Posterior vena cava (tissue), 2 donors: Measurements from ENCODE around the gene RAB30. TPM values are rescaled to one million over a fixed set of nuclear protein-coding genes. Genes with fewer than 3 reads are reported as not detected.
A peak's percentile ranks its signal among the peaks of the same experiment; 100 is the strongest.

Experiments
- DNase-seq: peaks from one replicate; pipeline ENCODE4 v3.0.0-alpha.2; 2020; ENCODE audit warnings: low spot score
- intact Hi-C, 2 donors: fragments of 100-400 bp; cut with DNase I; formaldehyde crosslinking; loops; one replicate each; pipeline versions ENCODE4 v1.14.1 to v1.14.2; 2022 to 2023
- long read RNA-seq, 2 donors: library from polyadenylated mRNA; unstranded; transcript quantifications; one replicate each; pipeline ENCODE4 v2.0.0, GENCODE V29; 2020 to 2021
- total RNA-seq, 2 donors: library from RNA; stranded (reverse); fragmentation: NEBNext Ultra II Directional; extraction: Animal tissue kit (Norgen Biotek cat#: 25700); gene quantifications; one replicate each; pipeline ENCODE4 v1.2.1, GENCODE V29; 2021
- donor health status: DM: yes; HTN: yes; CAD: no.
- donor health status: DM: yes; HTN: yes; CAD: no.

RAB30 gene
- total RNA-seq = 10 to 100 TPM; 22.1 to 27.9 TPM
- long read RNA-seq, donor 1, partial matches to known transcripts = 0 of 3 reads
- long read RNA-seq, donor 1, other reads (novel, unspliced or antisense) = 2 of 3 reads
- long read RNA-seq, donor 2, partial matches to known transcripts = 0 of 8 reads
- long read RNA-seq, donor 2, other reads (novel, unspliced or antisense) = 4 of 8 reads

GRCh38 chr11:83071567-83072349 is at the start of gene RAB30:
TSS of gene RAB30 (minus strand) at chr11:83071897. CDS start at chr11:82997316, 74,581 bp downstream.
- intact Hi-C loops = no loop called here
- peak; percentile 97 for DNase-seq

- no peak for DNase-seq
- intact Hi-C loops = no loop called here
Observed at GRCh38 chr11:83120327-83120726, 48.6 kb upstream of the RAB30 start.

- intact Hi-C loops = no loop called here
Observed at GRCh38 chr11:83119216-83119615, 47.5 kb upstream of the RAB30 start.

GRCh38 chr11:83118814-83119213 is 47.1 kb upstream of the RAB30 start:
- DNase-seq = no peak
- intact Hi-C loops = no loop called here

More at GRCh38 chr11:83119216-83119615, 47.5 kb upstream of the RAB30 start:
- DNase-seq = no peak

GRCh38 chr11:83116015-83116641 is 44.4 kb upstream of the RAB30 start:
- intact Hi-C loops = no loop called here
- no peak for DNase-seq

GRCh38 chr11:83115551-83115950 is 43.9 kb upstream of the RAB30 start:
- intact Hi-C loops = no loop called here
- DNase-seq = no peak

GRCh38 chr11:83115026-83115425 is 43.3 kb upstream of the RAB30 start:
- intact Hi-C loops = no loop called here
- DNase-seq = no peak

GRCh38 chr11:83112886-83113285 is 41.2 kb upstream of the RAB30 start:
- no peak for DNase-seq
- intact Hi-C loops = no loop called here

GRCh38 chr11:83105168-83105567 is 33.5 kb upstream of the RAB30 start:
- intact Hi-C loops = no loop called here
- DNase-seq = no peak

- no peak for DNase-seq
- intact Hi-C loops = no loop called here
Observed at GRCh38 chr11:83102834-83103233, 31.1 kb upstream of the RAB30 start.

- intact Hi-C loops = no loop called here
- no peak for DNase-seq
Observed at GRCh38 chr11:83097429-83098075, 25.9 kb upstream of the RAB30 start.

- intact Hi-C loops = no loop called here
Observed at GRCh38 chr11:83093634-83094033, 21.9 kb upstream of the RAB30 start.

GRCh38 chr11:83092488-83093384 is 21.0 kb upstream of the RAB30 start:
- intact Hi-C loops = no loop called here
- DNase-seq = no peak

More at GRCh38 chr11:83093634-83094033, 21.9 kb upstream of the RAB30 start:
- no peak for DNase-seq

GRCh38 chr11:83088965-83089364 is 17.3 kb upstream of the RAB30 start:
- intact Hi-C loops = loop anchor here in 1 of 2 donors (1.0 to 10.0 kb wide), 2 partner anchors 9 to 184 kb away; partner anchors contain the start of genes DDIAS and PRCP
- DNase-seq = no peak

- no peak for DNase-seq
- intact Hi-C loops = loop anchor here in 1 of 2 donors (10.0 kb wide), 1 partner anchor 182 kb away; the partner anchor contains the start of genes DDIAS and PRCP
Observed at GRCh38 chr11:83087035-83087434, 15.3 kb upstream of the RAB30 start.

GRCh38 chr11:83079820-83080219 is 8.1 kb upstream of the RAB30 start:
- no peak for DNase-seq
- intact Hi-C loops = loop anchor here in 1 of 2 donors (1.0 to 10.0 kb wide), 2 partner anchors 9 to 175 kb away; partner anchors contain the start of genes DDIAS and PRCP

- intact Hi-C loops = no loop called here
- no peak for DNase-seq
Observed at GRCh38 chr11:83078269-83078668, 6.6 kb upstream of the RAB30 start.

GRCh38 chr11:83073884-83074283 is 2.2 kb upstream of the RAB30 start:
- DNase-seq = no peak
- intact Hi-C loops = no loop called here

GRCh38 chr11:83073258-83073657 is 1.6 kb upstream of the RAB30 start:
- intact Hi-C loops = no loop called here
- no peak for DNase-seq
